ENCODE measurements around the gene TRAPPC2.

DNA sequence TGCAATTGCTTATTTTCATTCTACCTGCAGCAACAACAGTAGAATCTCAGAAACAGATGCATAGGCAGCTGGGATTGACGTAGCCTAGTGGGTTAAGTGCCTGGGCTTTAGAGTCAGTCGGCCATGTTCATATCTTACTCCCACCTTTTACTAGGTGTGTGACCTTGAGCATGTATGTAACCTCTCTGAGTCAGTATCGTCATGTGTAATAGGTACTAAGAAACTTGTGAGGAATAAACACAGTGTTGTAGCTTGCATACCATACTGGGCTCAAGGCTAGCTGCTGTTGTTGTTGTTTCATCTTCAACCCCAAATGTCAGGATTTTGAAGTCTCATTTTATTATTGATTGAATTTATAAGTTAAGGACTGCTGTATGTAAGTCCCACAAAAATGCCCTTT, 31.3 kb downstream of the TRAPPC2 start:
- TF ChIP-seq, protein P1, sequence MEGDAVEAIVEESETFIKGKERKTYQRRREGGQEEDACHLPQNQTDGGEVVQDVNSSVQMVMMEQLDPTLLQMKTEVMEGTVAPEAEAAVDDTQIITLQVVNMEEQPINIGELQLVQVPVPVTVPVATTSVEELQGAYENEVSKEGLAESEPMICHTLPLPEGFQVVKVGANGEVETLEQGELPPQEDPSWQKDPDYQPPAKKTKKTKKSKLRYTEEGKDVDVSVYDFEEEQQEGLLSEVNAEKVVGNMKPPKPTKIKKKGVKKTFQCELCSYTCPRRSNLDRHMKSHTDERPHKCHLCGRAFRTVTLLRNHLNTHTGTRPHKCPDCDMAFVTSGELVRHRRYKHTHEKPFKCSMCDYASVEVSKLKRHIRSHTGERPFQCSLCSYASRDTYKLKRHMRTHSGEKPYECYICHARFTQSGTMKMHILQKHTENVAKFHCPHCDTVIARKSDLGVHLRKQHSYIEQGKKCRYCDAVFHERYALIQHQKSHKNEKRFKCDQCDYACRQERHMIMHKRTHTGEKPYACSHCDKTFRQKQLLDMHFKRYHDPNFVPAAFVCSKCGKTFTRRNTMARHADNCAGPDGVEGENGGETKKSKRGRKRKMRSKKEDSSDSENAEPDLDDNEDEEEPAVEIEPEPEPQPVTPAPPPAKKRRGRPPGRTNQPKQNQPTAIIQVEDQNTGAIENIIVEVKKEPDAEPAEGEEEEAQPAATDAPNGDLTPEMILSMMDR (conservative IDR thresholded peaks at IDR 0.05; ENCODE audit: low read depth, low read length), result no peak
- TF ChIP-seq FOS (IDR thresholded peaks at IDR 0.05; ENCODE audit: low read depth, low read length) (no peak), POLR2A (IDR thresholded peaks at IDR 0.05; ENCODE audit: low read depth, low read length) (no peak), MXI1 (IDR thresholded peaks at IDR 0.05; ENCODE audit: borderline replicate concordance, low read depth, low read length) (no peak), SMC3 (IDR thresholded peaks at IDR 0.05; ENCODE audit: low read depth, low read length) (no peak), MAFK (IDR thresholded peaks at IDR 0.05; ENCODE audit: low read depth, low read length) (no peak), RAD21 (IDR thresholded peaks at IDR 0.05; ENCODE audit: low read length) (no peak)
- TF ChIP-seq, protein P2, sequence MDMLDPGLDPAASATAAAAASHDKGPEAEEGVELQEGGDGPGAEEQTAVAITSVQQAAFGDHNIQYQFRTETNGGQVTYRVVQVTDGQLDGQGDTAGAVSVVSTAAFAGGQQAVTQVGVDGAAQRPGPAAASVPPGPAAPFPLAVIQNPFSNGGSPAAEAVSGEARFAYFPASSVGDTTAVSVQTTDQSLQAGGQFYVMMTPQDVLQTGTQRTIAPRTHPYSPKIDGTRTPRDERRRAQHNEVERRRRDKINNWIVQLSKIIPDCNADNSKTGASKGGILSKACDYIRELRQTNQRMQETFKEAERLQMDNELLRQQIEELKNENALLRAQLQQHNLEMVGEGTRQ (IDR thresholded peaks at IDR 0.05; ENCODE audit: low read depth, low read length), result no peak
